Psoas muscle (tissue), 8 donors: Measurements from ENCODE around the gene ASB1. TPM values are rescaled to one million over a fixed set of nuclear protein-coding genes. Genes with fewer than 3 reads are reported as not detected.

Experiments
- ATAC-seq, 4 donors: fragments of 200-7000 bp; cut with Tn5 transposase; one replicate each; pipeline ENCODE4 v1.9.1; 2020; ENCODE audit warnings: moderate library complexity in 3 of 4, mild to moderate bottlenecking in 2 of 4
- DNase-seq, 2 donors: peaks; one replicate each; pipeline ENCODE4 v3.0.0-alpha.2; 2020
- H3K27ac ChIP-seq: fragments of 200-600 bp; one replicate; pipeline ENCODE4 v1.8.0; 2022
- H3K27me3 ChIP-seq, 3 donors: fragments of 200-600 bp in 1 of 3; one replicate each; pipeline versions ENCODE4 v1.6.1 to v1.8.0; 2013 to 2022; ENCODE audit warnings: low read length in 2 of 3, mild to moderate bottlenecking in 2 of 3, moderate library complexity in 1 of 3; ENCODE audit not compliant: insufficient read depth in 3 of 3
- H3K36me3 ChIP-seq, 2 donors: fragments of 200-600 bp in 1 of 2; one replicate each; pipeline versions ENCODE4 v1.6.1 to v1.8.0; 2013 to 2022; ENCODE audit warnings: low read depth in 1 of 2, mild to moderate bottlenecking in 1 of 2, moderate library complexity in 1 of 2; ENCODE audit not compliant: insufficient read depth in 1 of 2
- H3K4me1 ChIP-seq: fragments of 200-600 bp; one replicate; pipeline ENCODE4 v1.8.0; 2022
- H3K4me3 ChIP-seq: fragments of 200-600 bp; one replicate; pipeline ENCODE4 v1.8.0; 2022; ENCODE audit warnings: mild to moderate bottlenecking
- H3K9me3 ChIP-seq: fragments of 200-600 bp; one replicate; pipeline ENCODE4 v1.8.0; 2022
- CTCF ChIP-seq: fragments of 200-600 bp; IDR thresholded peaks from one replicate; pipeline ENCODE4 v1.8.0; 2022; ENCODE audit warnings: antibody characterized with exemption
- WGBS, 3 donors: extraction: QIAGEN DNeasy Blood & Tissue Kit; methylation state at CpG; one replicate each; pipeline versions ENCODE4 v1.1.6 to v1.1.7; 2013; 5-methylcytosine and 5-hydroxymethylcytosine counted together
- intact Hi-C, 2 donors: fragments of 100-400 bp; cut with DNase I; formaldehyde crosslinking; loops; one replicate each; pipeline versions ENCODE4 v1.11.0 to v1.14.2; 2022
- polyA plus RNA-seq, 3 donors: library from polyadenylated mRNA; stranded (reverse); fragments of 200-250 nt; gene quantifications; one replicate each; pipeline ENCODE4 v1.2.3, GENCODE V29; 2013
- total RNA-seq, 4 donors: library from RNA; stranded (reverse); fragmentation: NEBNext Ultra II Directional in 2 of 4; extraction: Animal tissue kit (Norgen Biotek cat#: 25700) in 2 of 4; gene quantifications; one replicate each; pipeline versions ENCODE4 v1.2.1 to v1.2.4, GENCODE V29; 2021 to 2023
- donor health status: healthy with polysubstance abuse.
- donor health status: DM: no; HTN: no; CAD: no; lungs with moderate emphysema.
- donor health status: Bipolar disorder and iron deficiency.
- donor health status: healthy.
- donor health status: DM: yes; HTN: yes; CAD: no.
- donor health status: DM: no; HTN: no; CAD: no.
- donor health status: DM: no; HTN: no; CAD: no.
- donor health status: DM: yes; HTN: yes; CAD: no.

Gene ASB1
- total and polyA plus RNA-seq, 7 donors = 21.3 to 48.0 (median 42.7) TPM

DNA sequence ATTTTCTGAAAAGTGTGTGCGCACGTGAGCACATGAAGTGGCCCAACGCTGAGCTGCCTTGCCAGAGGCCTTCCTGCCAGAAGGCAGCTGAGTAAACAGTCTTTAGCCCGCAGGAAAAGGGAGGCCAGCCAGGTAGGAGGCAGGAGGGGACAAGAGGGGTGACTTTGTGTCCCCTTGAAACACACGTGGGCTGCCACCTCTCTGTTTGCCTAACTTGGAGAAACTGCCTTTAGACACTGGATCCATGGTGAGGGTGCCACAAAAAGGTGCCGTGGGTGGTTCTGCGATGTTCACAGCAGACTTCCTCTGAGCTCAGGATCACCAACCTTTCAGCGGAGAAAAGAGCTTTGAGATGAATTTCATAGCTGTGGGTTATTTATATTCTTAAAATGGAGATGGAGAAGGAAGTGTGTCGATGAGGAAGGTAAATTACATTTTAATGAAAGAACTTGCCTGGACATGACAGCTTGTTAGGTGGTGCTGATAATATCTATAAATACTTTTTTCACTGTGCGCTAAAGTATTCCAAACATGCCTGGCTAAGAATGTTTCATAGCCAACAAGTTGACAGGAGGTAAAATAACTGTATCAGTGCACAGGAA, 36.6 kb upstream of the ASB1 start:
- Histone ChIP-seq H3K4me1 (peaks cover 21% of the 10 kb centered on the region), H3K36me3 (no peaks in the 10 kb centered on the region), H3K27me3 (no peaks in the 10 kb centered on the region), H3K4me3 (peak overlapping the region; percentile 31), H3K27ac (peak overlapping the region; percentile 95), H3K9me3 (no peaks in the 10 kb centered on the region)
- 30 to 40% (median 32%) methylated on average over 10 of the region's 10 CpGs for WGBS, 3 donors
- ATAC-seq (peak; percentile 88 to 92 (median 91)), DNase-seq (peak in 1 of 2 donors; percentile 68)
- intact Hi-C loops = no loop called here
- no peak for TF ChIP-seq CTCF

GRCh38 chr2:238391042-238391689, 35.6 kb upstream of the ASB1 start:
- WGBS, 3 donors = 88 to 91% (median 90%) methylated on average over 6 of the region's 6 CpGs

GRCh38 chr2:238396663-238397062, 30.1 kb upstream of the ASB1 start:
- H3K4me3 ChIP-seq = no peak overlapping the region
- TF ChIP-seq CTCF = no peak
- ATAC-seq (no peak), DNase-seq (no peak)
- peaks cover 0 to 26% of the 10 kb centered on the region in 2 donors for H3K36me3 ChIP-seq
- no peaks in the 10 kb centered on the region for H3K9me3 ChIP-seq
- intact Hi-C loops = no loop called here
- no peaks in the 10 kb centered on the region for H3K4me1 ChIP-seq
- no peak overlapping the region for H3K27ac ChIP-seq
- 90 to 97% (median 91%) methylated on average over 7 of the region's 7 CpGs for whole genome bisulfite sequencing, 3 donors
- no peaks in the 10 kb centered on the region for H3K27me3 ChIP-seq

More at GRCh38 chr2:238391042-238391689, 35.6 kb upstream of the ASB1 start:
- DNase-seq (no peak), ATAC-seq (no peak)
- Histone ChIP-seq H3K36me3 (no peaks in the 10 kb centered on the region), H3K27ac (peak overlapping the region; percentile 95), H3K4me3 (no peak overlapping the region), H3K27me3 (no peaks in the 10 kb centered on the region), H3K9me3 (no peaks in the 10 kb centered on the region), H3K4me1 (peaks cover 21% of the 10 kb centered on the region)
- intact Hi-C loops = no loop called here
- no peak for TF ChIP-seq CTCF

DNA sequence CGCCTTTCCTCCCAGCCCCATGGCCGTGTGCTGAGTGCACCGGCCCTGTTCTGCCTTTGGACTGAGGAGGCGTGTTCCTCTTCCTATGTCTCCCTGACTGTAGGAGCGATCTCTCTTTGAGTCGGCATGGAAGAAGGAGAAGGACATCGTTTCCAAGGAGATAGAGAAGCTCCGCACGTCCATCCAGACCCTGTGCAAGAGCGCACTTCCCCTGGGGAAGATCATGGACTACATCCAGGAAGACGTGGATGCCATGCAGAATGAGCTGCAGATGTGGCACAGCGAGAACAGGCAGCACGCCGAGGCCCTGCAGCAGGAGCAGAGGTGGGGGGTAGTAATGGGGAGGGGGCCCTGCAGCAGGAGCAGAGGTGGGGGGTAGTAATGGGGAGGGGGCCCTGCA, 29.4 kb upstream of the ASB1 start:
- intact Hi-C loops = no loop called here
- 82 to 90% (median 89%) methylated on average over 14 of the region's 14 CpGs for WGBS, 3 donors
- Histone ChIP-seq H3K4me3 (no peak overlapping the region), H3K4me1 (no peaks in the 10 kb centered on the region), H3K27me3 (no peaks in the 10 kb centered on the region), H3K36me3 (peaks cover 0 to 30% of the 10 kb centered on the region in 2 donors), H3K27ac (no peak overlapping the region), H3K9me3 (no peaks in the 10 kb centered on the region)
- no peak for ATAC-seq
- no peak for DNase-seq
- no peak for TF ChIP-seq CTCF
